Measurements from ENCODE around the gene CDYL.

CDYL gene

DNA sequence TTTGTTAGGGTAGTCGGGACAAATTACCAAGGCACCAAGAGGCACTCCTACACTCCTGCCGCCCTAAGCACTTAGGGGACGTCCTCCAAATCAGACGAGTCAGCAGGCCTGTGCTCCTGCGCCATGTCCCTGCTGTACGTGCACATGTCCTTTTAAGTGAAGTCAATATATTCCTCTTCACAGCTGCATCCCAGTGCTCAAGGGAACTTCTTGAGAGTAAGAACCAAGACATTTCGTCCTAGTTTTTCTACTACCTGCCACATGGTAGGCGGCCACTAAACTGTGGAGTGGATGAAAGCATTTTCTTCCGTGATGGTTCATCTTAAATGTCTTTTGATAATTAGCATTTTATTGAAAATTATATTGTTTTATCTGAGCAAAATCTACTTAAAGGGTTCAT, 126.9 kb downstream of the CDYL start:
- peaks cover 32% of the 10 kb centered on the region for H3K79me2 ChIP-seq

DNA sequence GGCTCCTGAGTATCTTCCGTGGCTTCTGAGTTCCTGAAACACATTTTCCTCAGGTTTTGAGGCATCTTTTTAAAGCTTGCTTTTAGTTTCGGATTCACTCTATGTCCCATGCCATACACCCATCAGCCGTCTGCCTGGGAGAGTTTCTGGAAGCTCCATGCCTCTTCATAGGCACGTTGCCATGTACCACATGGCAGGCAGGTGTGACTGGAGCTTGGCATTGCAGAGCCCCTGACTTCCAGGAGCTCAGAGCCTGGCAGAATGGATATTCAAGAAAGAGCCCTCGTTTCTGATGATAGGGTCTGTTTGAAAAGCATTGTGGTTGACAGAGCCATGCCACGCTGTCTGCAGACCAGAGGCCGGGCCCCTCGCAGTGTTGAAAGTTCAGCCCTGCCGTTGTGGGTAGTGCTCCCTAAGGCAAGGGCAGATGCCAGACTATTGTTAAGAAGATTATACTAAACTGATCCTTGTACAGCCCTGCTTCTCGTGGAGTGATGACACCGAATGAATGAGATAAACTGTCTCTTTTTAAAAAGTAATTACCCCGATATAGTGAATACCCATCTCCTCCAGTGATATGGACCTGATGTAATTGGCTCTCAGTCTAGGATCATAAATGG, 127.7 kb downstream of the CDYL start:
- no peak overlapping the region for H3K4me3 ChIP-seq (ENCODE audit: low read depth, low read length)
- no peaks in the 10 kb centered on the region for H3K27me3 ChIP-seq (ENCODE audit: control insufficient read depth, insufficient read depth, low read length)
- H3K9me3 ChIP-seq (ENCODE audit: control insufficient read depth, low read length): no peaks in the 10 kb centered on the region
- no peak overlapping the region for H3K27ac ChIP-seq
- H3K9ac ChIP-seq: no peak overlapping the region
- H3K4me1 ChIP-seq: peaks cover 7% of the 10 kb centered on the region
- no peaks in the 10 kb centered on the region for H3K36me3 ChIP-seq (ENCODE audit: control insufficient read depth, insufficient read depth, low read length)
- peaks cover 29% of the 10 kb centered on the region for H3K79me2 ChIP-seq
- TF ChIP-seq, protein P1, sequence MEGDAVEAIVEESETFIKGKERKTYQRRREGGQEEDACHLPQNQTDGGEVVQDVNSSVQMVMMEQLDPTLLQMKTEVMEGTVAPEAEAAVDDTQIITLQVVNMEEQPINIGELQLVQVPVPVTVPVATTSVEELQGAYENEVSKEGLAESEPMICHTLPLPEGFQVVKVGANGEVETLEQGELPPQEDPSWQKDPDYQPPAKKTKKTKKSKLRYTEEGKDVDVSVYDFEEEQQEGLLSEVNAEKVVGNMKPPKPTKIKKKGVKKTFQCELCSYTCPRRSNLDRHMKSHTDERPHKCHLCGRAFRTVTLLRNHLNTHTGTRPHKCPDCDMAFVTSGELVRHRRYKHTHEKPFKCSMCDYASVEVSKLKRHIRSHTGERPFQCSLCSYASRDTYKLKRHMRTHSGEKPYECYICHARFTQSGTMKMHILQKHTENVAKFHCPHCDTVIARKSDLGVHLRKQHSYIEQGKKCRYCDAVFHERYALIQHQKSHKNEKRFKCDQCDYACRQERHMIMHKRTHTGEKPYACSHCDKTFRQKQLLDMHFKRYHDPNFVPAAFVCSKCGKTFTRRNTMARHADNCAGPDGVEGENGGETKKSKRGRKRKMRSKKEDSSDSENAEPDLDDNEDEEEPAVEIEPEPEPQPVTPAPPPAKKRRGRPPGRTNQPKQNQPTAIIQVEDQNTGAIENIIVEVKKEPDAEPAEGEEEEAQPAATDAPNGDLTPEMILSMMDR (IDR thresholded peaks at IDR 0.05): no peak
- H2AFZ ChIP-seq: no peak overlapping the region
- no peak overlapping the region for H3K4me2 ChIP-seq (ENCODE audit: low read length)

More for the DNA sequence above, 126.9 kb downstream of the CDYL start:
- Histone ChIP-seq H3K4me2 (ENCODE audit: low read length) (no peak overlapping the region), H3K27me3 (ENCODE audit: control insufficient read depth, insufficient read depth, low read length) (no peaks in the 10 kb centered on the region), H2AFZ (no peak overlapping the region), H3K4me1 (peaks cover 5% of the 10 kb centered on the region), H3K36me3 (ENCODE audit: control insufficient read depth, insufficient read depth, low read length) (no peaks in the 10 kb centered on the region), H3K9me3 (ENCODE audit: control insufficient read depth, low read length) (no peaks in the 10 kb centered on the region), H3K9ac (no peak overlapping the region), H3K4me3 (ENCODE audit: low read depth, low read length) (no peak overlapping the region), H3K27ac (no peak overlapping the region)
- TF ChIP-seq, protein P1 (IDR thresholded peaks at IDR 0.05): no peak

DNA sequence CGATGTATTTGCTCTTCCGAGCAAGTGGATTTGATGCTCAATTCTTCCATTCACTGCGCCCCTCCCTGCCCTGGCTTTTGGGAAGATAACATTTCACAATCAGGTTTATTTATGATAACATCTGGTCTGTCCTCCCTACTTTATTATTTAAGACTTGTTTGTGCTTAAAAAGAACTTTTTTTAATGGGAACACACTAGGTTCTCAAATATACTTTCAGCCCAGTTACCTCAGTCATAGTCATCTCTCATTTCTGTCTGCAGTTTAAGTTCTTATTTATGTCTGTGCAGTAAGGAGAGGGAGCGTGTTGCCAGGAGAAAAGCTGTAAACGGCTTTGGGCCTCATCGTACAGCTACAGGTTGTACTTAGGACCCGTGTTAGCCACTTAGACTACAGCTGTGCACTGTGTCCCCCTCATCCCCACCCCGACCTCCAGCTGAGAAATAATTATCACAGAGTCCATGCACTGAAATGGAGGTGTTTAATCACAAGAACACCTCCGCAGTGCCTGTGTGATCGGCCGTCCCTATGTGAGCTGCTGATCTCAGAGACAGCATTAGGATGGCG, 128.3 kb downstream of the CDYL start:
- Histone ChIP-seq H2AFZ (no peak overlapping the region), H3K4me1 (peaks cover 7% of the 10 kb centered on the region), H3K27me3 (ENCODE audit: control insufficient read depth, insufficient read depth, low read length) (no peaks in the 10 kb centered on the region), H3K79me2 (peaks cover 25% of the 10 kb centered on the region), H3K9me3 (ENCODE audit: control insufficient read depth, low read length) (no peaks in the 10 kb centered on the region), H3K9ac (no peak overlapping the region), H3K4me3 (ENCODE audit: low read depth, low read length) (no peak overlapping the region), H3K4me2 (ENCODE audit: low read length) (no peak overlapping the region), H3K27ac (no peak overlapping the region), H3K36me3 (ENCODE audit: control insufficient read depth, insufficient read depth, low read length) (no peaks in the 10 kb centered on the region)
- TF ChIP-seq, protein P1 (IDR thresholded peaks at IDR 0.05): no peak

DNA sequence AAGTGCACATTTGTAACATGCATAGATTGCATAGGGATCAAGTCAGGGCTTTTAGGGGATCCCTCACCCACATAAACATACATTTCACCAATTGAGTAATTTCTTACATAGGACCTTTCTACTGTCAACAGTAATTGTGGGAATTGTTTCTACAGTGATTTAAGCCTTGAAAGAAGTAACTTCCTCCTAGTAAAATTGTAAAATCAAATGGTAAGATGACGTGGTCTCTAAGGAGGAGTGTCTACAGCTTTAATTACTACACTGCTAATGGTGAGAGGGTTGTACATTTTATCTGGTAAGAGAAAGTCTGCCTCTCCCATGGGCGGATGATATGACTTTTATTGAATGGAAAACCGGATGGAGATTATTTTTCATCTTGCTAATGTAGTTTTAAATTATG, 129.6 kb downstream of the CDYL start:
- H3K27me3 ChIP-seq (ENCODE audit: control insufficient read depth, insufficient read depth, low read length): no peaks in the 10 kb centered on the region
- no peaks in the 10 kb centered on the region for H3K9me3 ChIP-seq (ENCODE audit: control insufficient read depth, low read length)
- H3K4me2 ChIP-seq (ENCODE audit: low read length): no peak overlapping the region
- no peak overlapping the region for H2AFZ ChIP-seq
- no peak overlapping the region for H3K27ac ChIP-seq
- peaks cover 28% of the 10 kb centered on the region for H3K79me2 ChIP-seq
- peaks cover 7% of the 10 kb centered on the region for H3K4me1 ChIP-seq
- TF ChIP-seq, protein P1 (IDR thresholded peaks at IDR 0.05): no peak
- no peak overlapping the region for H3K4me3 ChIP-seq (ENCODE audit: low read depth, low read length)
- no peak overlapping the region for H3K9ac ChIP-seq
- H3K36me3 ChIP-seq (ENCODE audit: control insufficient read depth, insufficient read depth, low read length): no peaks in the 10 kb centered on the region
